ENCODE measurements around the gene HRH1. TPM values are rescaled to one million over a fixed set of nuclear protein-coding genes. Genes with fewer than 3 reads are reported as not detected.

HRH1 gene, protein sequence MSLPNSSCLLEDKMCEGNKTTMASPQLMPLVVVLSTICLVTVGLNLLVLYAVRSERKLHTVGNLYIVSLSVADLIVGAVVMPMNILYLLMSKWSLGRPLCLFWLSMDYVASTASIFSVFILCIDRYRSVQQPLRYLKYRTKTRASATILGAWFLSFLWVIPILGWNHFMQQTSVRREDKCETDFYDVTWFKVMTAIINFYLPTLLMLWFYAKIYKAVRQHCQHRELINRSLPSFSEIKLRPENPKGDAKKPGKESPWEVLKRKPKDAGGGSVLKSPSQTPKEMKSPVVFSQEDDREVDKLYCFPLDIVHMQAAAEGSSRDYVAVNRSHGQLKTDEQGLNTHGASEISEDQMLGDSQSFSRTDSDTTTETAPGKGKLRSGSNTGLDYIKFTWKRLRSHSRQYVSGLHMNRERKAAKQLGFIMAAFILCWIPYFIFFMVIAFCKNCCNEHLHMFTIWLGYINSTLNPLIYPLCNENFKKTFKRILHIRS
- total RNA-seq = 8.1 and 35.2 TPM in 2 replicates

GRCh38 chr3:11154036-11154952 lies at the start of gene HRH1:
Gene HRH1 (plus strand): TSS chr3:11154493. CDS start chr3:11259038, 104,545 bp downstream.

GRCh38 chr3:11271986-11272904 lies 118.0 kb downstream of the HRH1 start, which contains the start of gene ATG7:
Gene ATG7 (plus strand): TSS chr3:11272397. CDS start chr3:11298696, 26,299 bp downstream.

Other genes with a start within 250 kb of the HRH1 start
- not detected in 2 replicates for gene SLC6A1, start 161.7 kb upstream of the HRH1 start, total RNA-seq
- gene ATG7, start 117.9 kb downstream of the HRH1 start, total RNA-seq = 41.3 and 59.5 TPM in 2 replicates

Measured in mesangial cell (primary cell).